Lower lobe of right lung (tissue), 2 donors: ENCODE measurements around the gene TMEM120B. TPM values are rescaled to one million over a fixed set of nuclear protein-coding genes. Genes with fewer than 3 reads are reported as not detected.

Source experiments
- ATAC-seq, 2 donors: fragments of 200-7000 bp; cut with Tn5 transposase; one replicate each; pipeline ENCODE4 v1.9.1; 2020 to 2022; ENCODE audit warnings: mild to moderate bottlenecking in 2 of 2, moderate library complexity in 2 of 2
- DNase-seq: peaks from one replicate; pipeline ENCODE4 v3.0.0-alpha.2; 2020
- H3K27ac ChIP-seq: fragments of 200-600 bp; one replicate; pipeline ENCODE4 v1.8.0; 2022
- H3K27me3 ChIP-seq: fragments of 200-600 bp; one replicate; pipeline ENCODE4 v1.8.0; 2022; ENCODE audit warnings: low read depth
- H3K36me3 ChIP-seq: fragments of 200-600 bp; one replicate; pipeline ENCODE4 v1.8.0; 2022; ENCODE audit warnings: mild to moderate bottlenecking
- H3K4me1 ChIP-seq: fragments of 200-600 bp; one replicate; pipeline ENCODE4 v1.8.0; 2022
- H3K4me3 ChIP-seq: fragments of 200-600 bp; one replicate; pipeline ENCODE4 v1.8.0; 2022; ENCODE audit warnings: mild to moderate bottlenecking
- H3K9me3 ChIP-seq: fragments of 200-600 bp; one replicate; pipeline ENCODE4 v1.8.0; 2022
- intact Hi-C: fragments of 100-400 bp; cut with DNase I; formaldehyde crosslinking; loops from one replicate; pipeline ENCODE4 v1.11.0; 2022
- total RNA-seq: library from RNA; stranded (reverse); fragmentation: NEBNext Ultra II Directional; extraction: Animal tissue kit (Norgen Biotek cat#: 25700); gene quantifications from one replicate; pipeline ENCODE4 v1.2.1, GENCODE V29; 2021
- TF ChIP-seq, protein P1 (sequence below): fragments of 200-600 bp; IDR thresholded peaks from one replicate; pipeline ENCODE4 v1.8.0; 2022; ENCODE audit warnings: antibody characterized with exemption, mild to moderate bottlenecking
- donor health status: DM: no; HTN: yes; CAD: no; lungs with severe emphysema.

TMEM120B gene
- total RNA-seq, 1 donor from 2014 or later: 13.4 TPM

GRCh38 chr12:121812921-121813896, 100.7 kb downstream of the TMEM120B start:
- ATAC-seq: no peak
- intact Hi-C loops: no loop called here
- H3K36me3 ChIP-seq: peaks cover 72% of the 10 kb centered on the region

DNA sequence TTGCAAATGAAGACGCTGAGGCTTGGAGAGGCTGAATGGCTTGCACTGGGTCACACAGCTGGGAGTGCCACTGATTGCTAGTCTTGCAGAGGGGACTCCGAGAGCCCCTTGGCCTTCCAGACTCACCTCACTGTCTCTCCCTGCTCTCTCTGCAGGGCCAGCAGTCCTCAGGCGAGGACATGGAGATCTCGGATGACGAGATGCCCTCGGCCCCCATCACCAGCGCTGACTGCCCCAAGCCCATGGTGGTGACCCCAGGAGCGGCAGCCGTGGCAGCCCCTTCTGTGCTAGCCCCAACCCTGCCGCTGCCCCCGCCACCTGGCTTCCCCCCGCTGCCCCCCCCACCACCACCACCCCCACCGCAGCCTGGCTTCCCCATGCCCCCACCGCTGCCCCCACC, 101.4 kb downstream of the TMEM120B start:
- TF ChIP-seq, protein P1, sequence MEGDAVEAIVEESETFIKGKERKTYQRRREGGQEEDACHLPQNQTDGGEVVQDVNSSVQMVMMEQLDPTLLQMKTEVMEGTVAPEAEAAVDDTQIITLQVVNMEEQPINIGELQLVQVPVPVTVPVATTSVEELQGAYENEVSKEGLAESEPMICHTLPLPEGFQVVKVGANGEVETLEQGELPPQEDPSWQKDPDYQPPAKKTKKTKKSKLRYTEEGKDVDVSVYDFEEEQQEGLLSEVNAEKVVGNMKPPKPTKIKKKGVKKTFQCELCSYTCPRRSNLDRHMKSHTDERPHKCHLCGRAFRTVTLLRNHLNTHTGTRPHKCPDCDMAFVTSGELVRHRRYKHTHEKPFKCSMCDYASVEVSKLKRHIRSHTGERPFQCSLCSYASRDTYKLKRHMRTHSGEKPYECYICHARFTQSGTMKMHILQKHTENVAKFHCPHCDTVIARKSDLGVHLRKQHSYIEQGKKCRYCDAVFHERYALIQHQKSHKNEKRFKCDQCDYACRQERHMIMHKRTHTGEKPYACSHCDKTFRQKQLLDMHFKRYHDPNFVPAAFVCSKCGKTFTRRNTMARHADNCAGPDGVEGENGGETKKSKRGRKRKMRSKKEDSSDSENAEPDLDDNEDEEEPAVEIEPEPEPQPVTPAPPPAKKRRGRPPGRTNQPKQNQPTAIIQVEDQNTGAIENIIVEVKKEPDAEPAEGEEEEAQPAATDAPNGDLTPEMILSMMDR: no peak
- Histone ChIP-seq H3K27ac (no peak overlapping the region), H3K4me1 (peaks cover 37% of the 10 kb centered on the region), H3K9me3 (no peaks in the 10 kb centered on the region), H3K4me3 (no peak overlapping the region), H3K36me3 (peaks cover 73% of the 10 kb centered on the region), H3K27me3 (no peaks in the 10 kb centered on the region)
- DNase-seq (no peak), ATAC-seq (no peak)
- intact Hi-C loops: no loop called here

More at GRCh38 chr12:121812921-121813896, 100.7 kb downstream of the TMEM120B start:
- Histone ChIP-seq H3K27me3 (no peaks in the 10 kb centered on the region), H3K9me3 (no peaks in the 10 kb centered on the region), H3K4me1 (peaks cover 37% of the 10 kb centered on the region), H3K27ac (peak overlapping the region; percentile 25), H3K4me3 (peak overlapping the region; percentile 74)
- TF ChIP-seq, protein P1: no peak
- peak; percentile 51 for DNase-seq

- Histone ChIP-seq H3K27ac (no peak overlapping the region), H3K4me3 (no peak overlapping the region), H3K27me3 (no peaks in the 10 kb centered on the region), H3K36me3 (peaks cover 73% of the 10 kb centered on the region), H3K4me1 (peaks cover 37% of the 10 kb centered on the region), H3K9me3 (no peaks in the 10 kb centered on the region)
- intact Hi-C loops: no loop called here
- no peak for ATAC-seq
- TF ChIP-seq, protein P1: no peak
- DNase-seq: peak; percentile 43
Observed at GRCh38 chr12:121814429-121815119, 102.0 kb downstream of the TMEM120B start.

GRCh38 chr12:121815263-121815662, 102.7 kb downstream of the TMEM120B start:
- intact Hi-C loops: no loop called here
- Histone ChIP-seq H3K27me3 (no peaks in the 10 kb centered on the region), H3K9me3 (no peaks in the 10 kb centered on the region), H3K27ac (no peak overlapping the region), H3K36me3 (peaks cover 73% of the 10 kb centered on the region), H3K4me3 (no peak overlapping the region), H3K4me1 (peaks cover 37% of the 10 kb centered on the region)
- TF ChIP-seq, protein P1: no peak
- ATAC-seq: no peak
- no peak for DNase-seq

DNA sequence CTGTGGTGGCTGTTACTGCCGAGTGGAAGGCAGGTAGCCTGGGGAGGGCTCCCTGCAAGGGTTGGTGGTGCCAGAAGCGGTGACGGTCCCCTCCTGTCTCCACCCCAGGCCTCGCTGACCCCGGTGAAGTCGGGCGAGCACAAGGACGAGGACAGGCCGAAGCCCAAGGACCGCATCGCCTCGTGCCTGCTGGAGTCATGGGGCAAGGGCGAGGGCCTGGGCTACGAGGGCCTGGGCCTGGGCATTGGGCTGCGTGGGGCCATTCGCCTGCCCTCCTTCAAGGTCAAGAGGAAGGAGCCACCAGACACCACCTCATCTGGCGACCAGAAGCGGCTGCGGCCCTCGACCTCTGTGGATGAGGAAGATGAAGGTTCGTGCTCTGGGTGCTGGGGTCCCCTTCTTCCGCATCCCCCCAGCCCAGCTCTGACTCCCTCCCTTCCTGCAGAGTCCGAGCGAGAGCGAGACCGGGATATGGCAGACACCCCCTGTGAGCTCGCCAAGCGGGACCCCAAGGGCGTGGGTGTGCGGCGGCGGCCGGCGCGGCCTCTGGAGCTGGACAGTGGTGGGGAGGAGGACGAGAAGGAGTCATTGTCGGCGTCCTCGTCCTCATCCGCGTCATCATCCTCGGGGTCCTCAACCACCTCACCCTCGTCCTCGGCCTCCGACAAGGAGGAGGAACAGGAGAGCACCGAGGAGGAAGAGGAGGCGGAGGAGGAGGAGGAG, 104.5 kb downstream of the TMEM120B start:
- H3K4me3 ChIP-seq: no peak overlapping the region
- intact Hi-C loops: no loop called here
- ATAC-seq: no peak
- TF ChIP-seq, protein P1: no peak
- peaks cover 19% of the 10 kb centered on the region for H3K4me1 ChIP-seq
- DNase-seq: no peak
- H3K36me3 ChIP-seq: peaks cover 82% of the 10 kb centered on the region
- no peaks in the 10 kb centered on the region for H3K27me3 ChIP-seq
- H3K27ac ChIP-seq: no peak overlapping the region
- no peaks in the 10 kb centered on the region for H3K9me3 ChIP-seq
